ENCODE data around the gene AGRP. TPM values are rescaled to one million over a fixed set of nuclear protein-coding genes. Genes with fewer than 3 reads are reported as not detected.
"Not testable (repeated sequence)": the region's sequence is repeated elsewhere in the genome, so short reads cannot be mapped to it uniquely, and the experiment has no call there.

The AGRP gene
- total and polyA plus RNA-seq, 5 experiments from 2014 or later, result not detected

GRCh38 chr16:67490335-67491096 lies 7.2 kb upstream of the AGRP start:
- DNase-seq (no peak), ATAC-seq (no peak)
- Mint-ChIP-seq H3K4me3 (peak overlapping the region in 1 of 10 donors; percentile 11), H3K4me1 (peaks cover 2 to 56% (median 14%) of the 10 kb centered on the region in 4 donors), H3K9me3 (no peaks in the 10 kb centered on the region), H3K36me3 (peaks cover 0 to 21% (median 5%) of the 10 kb centered on the region in 3 donors), H3K27ac (peak overlapping the region in 8 of 10 donors; percentile 1 to 87 (median 46)), H3K27me3 (no peaks in the 10 kb centered on the region)
- POLR2A ChIA-PET, result interaction anchor here (0.6 to 1.9 kb wide), 8 partner anchors 8 to 432 kb away, joined by 3 to 12 read pairs (median 4); partner anchors contain the start of genes AGRP and ATP6V0D1

DNA sequence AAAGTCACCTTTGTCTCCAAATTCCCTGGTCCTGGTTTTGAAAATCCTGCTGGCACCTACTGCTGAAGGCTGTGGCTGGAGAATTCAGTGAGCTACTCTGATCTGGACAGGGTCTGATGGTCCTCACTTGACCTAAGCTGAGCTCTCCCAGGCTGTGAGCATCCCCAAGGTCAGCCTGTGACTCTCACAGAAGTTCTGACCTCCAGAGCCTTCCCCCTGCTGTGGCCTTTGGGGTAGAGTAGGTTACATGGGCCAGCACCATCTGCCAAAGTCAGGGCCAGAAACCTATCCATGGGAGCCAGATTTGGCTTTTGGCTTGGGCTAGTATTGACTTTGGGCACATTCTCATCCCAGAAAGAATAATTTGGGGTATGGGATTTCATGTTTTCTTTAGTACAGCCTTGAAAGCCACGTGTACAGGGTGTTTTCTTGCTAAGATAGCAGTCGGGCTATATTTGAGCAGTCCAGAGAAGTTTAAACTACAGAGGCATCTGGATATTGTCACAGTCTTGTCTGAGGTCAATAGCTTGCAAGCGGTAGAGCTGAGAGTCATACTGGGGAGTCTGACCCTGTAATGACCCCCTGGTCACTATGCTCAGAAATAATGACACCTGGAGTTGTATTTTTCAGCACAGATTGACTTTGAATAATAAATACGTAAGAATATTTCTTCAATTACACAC lies 6.2 kb upstream of the AGRP start:
- peaks cover 0 to 31% (median 5%) of the 10 kb centered on the region in 3 donors for H3K36me3 Mint-ChIP-seq
- H3K27me3 Mint-ChIP-seq, result no peaks in the 10 kb centered on the region
- POLR2A ChIA-PET, result interaction anchor here (0.6 to 1.5 kb wide), 3 partner anchors 16 to 95 kb away, joined by 3 to 4 read pairs (median 4); no protein-coding TSS in a partner anchor
- no peak overlapping the region for H3K4me3 Mint-ChIP-seq
- peak overlapping the region in 8 of 10 donors; percentile 32 to 87 (median 66) for H3K27ac Mint-ChIP-seq
- peaks cover 2 to 53% (median 14%) of the 10 kb centered on the region in 4 donors for H3K4me1 Mint-ChIP-seq
- H3K9me3 Mint-ChIP-seq, result no peaks in the 10 kb centered on the region
- DNase-seq (no peak), ATAC-seq (no peak)

DNA sequence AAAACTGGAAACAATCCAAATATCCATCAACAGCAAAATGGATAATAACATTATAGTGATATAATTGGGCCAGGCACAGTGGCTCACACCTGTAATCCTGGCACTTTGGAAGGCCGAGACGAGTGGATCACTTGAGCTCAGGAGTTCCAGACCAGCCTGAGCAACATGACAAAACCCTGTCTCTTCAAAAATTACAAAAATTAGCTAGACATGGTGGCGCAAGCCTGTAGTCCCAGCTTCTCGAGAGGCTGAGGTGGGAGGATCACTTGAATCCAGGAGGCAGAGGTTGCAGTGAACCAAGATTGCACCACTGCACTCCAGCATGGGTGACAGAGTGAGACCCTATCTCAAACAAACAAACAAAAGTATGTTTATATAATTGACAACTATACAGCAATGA lies 4.2 kb upstream of the AGRP start:
- H3K4me1 Mint-ChIP-seq, result peaks cover 4 to 54% (median 16%) of the 10 kb centered on the region in 4 donors
- H3K27me3 Mint-ChIP-seq, DNase-seq, H3K9me3 Mint-ChIP-seq, H3K4me3 Mint-ChIP-seq, ATAC-seq: not testable (repeated sequence)
- peak overlapping the region in 3 of 10 donors; percentile 11 to 78 (median 72) for H3K27ac Mint-ChIP-seq
- POLR2A ChIA-PET, result interaction anchor here (1.1 kb wide), 1 partner anchor 33 kb away, joined by 4 read pairs; no protein-coding TSS in a partner anchor
- peaks cover 0 to 32% (median 5%) of the 10 kb centered on the region in 3 donors for H3K36me3 Mint-ChIP-seq

- peaks cover 0 to 32% (median 4%) of the 10 kb centered on the region in 3 donors for H3K36me3 Mint-ChIP-seq
- no peaks in the 10 kb centered on the region for H3K27me3 Mint-ChIP-seq
These were observed 3.5 kb upstream of the AGRP start for GRCh38 chr16:67486805-67487204.

DNA sequence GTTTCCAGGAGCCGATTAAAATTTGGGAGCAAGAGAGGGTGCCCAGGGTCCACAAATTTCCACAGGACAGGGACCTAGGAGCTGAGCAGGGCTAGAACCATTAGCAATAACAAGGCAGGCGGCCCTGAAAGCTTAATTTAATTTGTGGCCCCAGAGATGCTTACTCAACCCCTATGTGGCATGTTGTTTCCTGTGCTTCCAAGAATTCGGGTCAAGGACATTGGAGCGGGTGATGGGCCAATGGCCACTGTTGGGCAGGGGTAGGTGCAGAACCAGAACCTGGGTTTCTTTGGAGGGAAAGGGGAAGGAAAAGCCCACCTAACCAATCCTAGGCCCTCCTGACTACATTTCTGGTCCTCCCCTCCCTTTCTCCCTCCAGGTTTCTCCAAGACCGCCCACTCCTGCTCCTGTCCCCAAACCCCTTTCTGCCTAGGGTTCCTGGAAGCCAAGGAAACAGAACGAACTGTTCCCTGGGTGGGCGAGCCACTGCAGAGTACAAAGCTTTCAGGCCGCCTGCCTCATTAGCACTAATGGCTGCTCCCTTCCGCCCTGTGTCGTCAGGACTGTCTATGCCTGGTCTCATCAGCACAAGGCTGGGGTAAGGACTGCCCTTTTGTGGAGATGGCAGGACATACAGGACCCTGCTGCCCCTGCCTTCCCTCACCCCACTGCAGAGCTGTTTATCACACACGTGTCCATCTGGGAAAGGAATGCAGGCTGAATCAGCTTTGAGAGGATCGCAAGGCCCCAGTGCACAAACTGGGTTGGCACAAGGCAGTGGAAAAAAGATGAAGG lies 581 bp upstream of the AGRP start:
- DNase-seq (no peak), ATAC-seq (no peak)
- H3K4me3 Mint-ChIP-seq, result peak overlapping the region in 2 of 10 donors; percentile 20 to 45
- peaks cover 0 to 30% (median 2%) of the 10 kb centered on the region in 3 donors for H3K36me3 Mint-ChIP-seq
- peak overlapping the region in 6 of 10 donors; percentile 17 to 80 (median 56) for H3K27ac Mint-ChIP-seq
- H3K4me1 Mint-ChIP-seq, result peaks cover 15 to 54% (median 37%) of the 10 kb centered on the region in 4 donors
- H3K9me3 Mint-ChIP-seq, result no peaks in the 10 kb centered on the region
- no peaks in the 10 kb centered on the region for H3K27me3 Mint-ChIP-seq
- POLR2A ChIA-PET, result interaction anchor here (0.6 to 1.6 kb wide), 2 partner anchors 8 to 35 kb away, joined by 6 to 12 read pairs; no protein-coding TSS in a partner anchor

More at GRCh38 chr16:67486805-67487204, 3.5 kb upstream of the AGRP start:
- Mint-ChIP-seq H3K9me3 (no peaks in the 10 kb centered on the region), H3K4me1 (peaks cover 12 to 60% (median 23%) of the 10 kb centered on the region in 4 donors), H3K4me3 (no peak overlapping the region), H3K27ac (peak overlapping the region in 4 of 10 donors; percentile 40 to 53 (median 42))
- POLR2A ChIA-PET, result no interaction called here
- ATAC-seq (no peak), DNase-seq (no peak)

DNA sequence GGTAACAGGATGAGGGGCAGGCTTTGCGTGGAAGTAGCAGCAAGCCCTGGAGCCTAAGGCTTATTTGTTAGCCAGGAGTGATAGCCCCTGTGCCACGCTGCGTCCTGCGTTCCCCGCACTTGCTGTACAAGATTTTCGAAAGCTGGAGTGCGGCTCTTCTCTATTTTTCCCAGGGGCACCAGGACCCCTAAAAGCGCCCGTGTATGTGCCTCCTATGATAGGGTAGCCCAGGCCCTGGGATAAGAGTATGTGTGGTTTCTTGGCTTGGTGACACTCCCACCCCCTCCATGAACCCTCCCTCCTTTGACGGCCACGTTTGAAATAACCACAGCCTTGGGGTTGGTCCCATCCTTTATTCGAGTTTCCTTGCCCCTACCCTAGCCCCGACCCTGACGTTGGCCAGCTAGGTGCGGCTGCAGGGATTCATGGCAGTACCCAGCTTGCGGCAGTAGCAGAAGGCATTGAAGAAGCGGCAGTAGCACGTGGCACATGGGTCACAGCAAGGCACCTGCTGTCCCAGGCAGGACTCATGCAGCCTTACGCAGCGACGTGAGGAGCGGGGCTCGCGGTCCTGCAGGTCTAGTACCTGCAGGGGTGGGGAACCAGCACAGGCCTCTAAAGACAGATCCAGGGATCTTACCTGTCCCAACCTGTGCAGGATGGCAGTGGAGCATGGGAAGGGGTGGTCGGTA lies 968 bp downstream of the AGRP start:
- DNase-seq (no peak), ATAC-seq (no peak)
- Mint-ChIP-seq H3K4me3 (peak overlapping the region; percentile 95 to 100 (median 98)), H3K27ac (peak overlapping the region; percentile 89 to 100 (median 98)), H3K9me3 (no peaks in the 10 kb centered on the region), H3K36me3 (peaks cover 0 to 27% (median 2%) of the 10 kb centered on the region in 3 donors), H3K27me3 (no peaks in the 10 kb centered on the region), H3K4me1 (peaks cover 18 to 59% (median 47%) of the 10 kb centered on the region in 4 donors)
- POLR2A ChIA-PET, result interaction anchor here (0.6 to 2.9 kb wide), 8 partner anchors 9 to 648 kb away, joined by 3 to 33 read pairs (median 8); partner anchors contain the start of gene CTCF

- POLR2A ChIA-PET, result interaction anchor here (0.6 to 2.9 kb wide), 21 partner anchors 10 to 455 kb away, joined by 3 to 33 read pairs (median 4); partner anchors contain the start of genes ACD, CENPT, CTCF and NUTF2
- Mint-ChIP-seq H3K4me1 (peaks cover 18 to 64% (median 50%) of the 10 kb centered on the region in 4 donors), H3K27me3 (no peaks in the 10 kb centered on the region), H3K4me3 (peak overlapping the region; percentile 95 to 100 (median 98)), H3K27ac (peak overlapping the region; percentile 89 to 100 (median 98)), H3K9me3 (no peaks in the 10 kb centered on the region), H3K36me3 (peaks cover 0 to 25% (median 4%) of the 10 kb centered on the region in 3 donors)
- peak in 1 of 2 donors; percentile 15 for ATAC-seq
- peak in 6 of 10 donors; percentile 14 to 73 (median 38) for DNase-seq
These were observed 1.6 kb downstream of the AGRP start for GRCh38 chr16:67481561-67482232.

DNA sequence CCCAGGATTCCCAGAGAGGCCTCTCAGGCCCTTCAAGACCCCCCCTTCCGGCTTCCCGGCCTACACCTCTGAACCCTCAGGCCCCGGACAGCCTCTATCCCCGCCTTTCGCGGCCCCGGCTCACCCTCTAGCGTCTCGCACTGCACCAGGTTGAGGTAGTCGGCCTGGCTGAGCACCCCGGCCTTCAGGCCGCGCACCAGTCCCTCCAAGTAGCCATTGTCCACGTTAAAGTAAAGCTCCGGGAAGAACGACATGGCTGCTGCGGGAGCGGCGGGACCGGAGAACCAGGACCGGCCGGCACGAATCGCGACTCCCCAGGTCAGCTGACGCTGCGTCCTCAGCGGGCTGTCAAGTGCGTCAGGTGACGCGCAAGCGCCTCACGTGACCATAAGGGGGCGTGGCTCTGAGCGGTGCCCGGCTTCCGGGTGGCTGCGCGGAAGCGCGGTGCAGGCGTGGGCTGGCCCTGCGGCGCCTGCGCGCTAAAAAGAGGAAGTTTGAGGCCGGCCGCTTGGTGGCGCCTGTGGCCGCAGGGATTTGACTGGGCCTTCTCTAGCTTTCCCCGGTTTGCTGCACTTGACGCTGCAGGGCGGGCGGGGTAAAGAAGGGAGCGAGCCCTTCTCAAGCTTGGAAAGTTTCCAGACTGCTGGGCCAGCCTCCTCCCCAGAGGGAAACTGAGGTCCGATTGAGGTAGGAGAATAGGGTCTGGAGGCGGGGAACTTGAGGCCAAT lies 2.4 kb downstream of the AGRP start, which contains the start of gene ATP6V0D1:
Gene ATP6V0D1, minus strand, starts transcription at position 325 of the 728 bp plus-strand sequence. Its CDS starts 71 bp downstream, at position 254.
- H3K9me3 Mint-ChIP-seq, result no peaks in the 10 kb centered on the region
- H3K36me3 Mint-ChIP-seq, result peaks cover 0 to 21% (median 4%) of the 10 kb centered on the region in 3 donors
- DNase-seq, result peak; percentile 97 to 99 (median 98)
- no peaks in the 10 kb centered on the region for H3K27me3 Mint-ChIP-seq
- peaks cover 18 to 70% (median 53%) of the 10 kb centered on the region in 4 donors for H3K4me1 Mint-ChIP-seq
- ATAC-seq, result peak; percentile 83 to 91
- POLR2A ChIA-PET, result interaction anchor here (0.6 to 2.9 kb wide), 22 partner anchors 11 to 455 kb away, joined by 3 to 33 read pairs (median 4); partner anchors contain the start of genes ACD, CENPT, CTCF and NUTF2
- H3K27ac Mint-ChIP-seq, result peak within 1 kb of the TSS; percentile 89 to 100 (median 98)
- peak within 1 kb of the TSS; percentile 95 to 100 (median 98) for H3K4me3 Mint-ChIP-seq

DNA sequence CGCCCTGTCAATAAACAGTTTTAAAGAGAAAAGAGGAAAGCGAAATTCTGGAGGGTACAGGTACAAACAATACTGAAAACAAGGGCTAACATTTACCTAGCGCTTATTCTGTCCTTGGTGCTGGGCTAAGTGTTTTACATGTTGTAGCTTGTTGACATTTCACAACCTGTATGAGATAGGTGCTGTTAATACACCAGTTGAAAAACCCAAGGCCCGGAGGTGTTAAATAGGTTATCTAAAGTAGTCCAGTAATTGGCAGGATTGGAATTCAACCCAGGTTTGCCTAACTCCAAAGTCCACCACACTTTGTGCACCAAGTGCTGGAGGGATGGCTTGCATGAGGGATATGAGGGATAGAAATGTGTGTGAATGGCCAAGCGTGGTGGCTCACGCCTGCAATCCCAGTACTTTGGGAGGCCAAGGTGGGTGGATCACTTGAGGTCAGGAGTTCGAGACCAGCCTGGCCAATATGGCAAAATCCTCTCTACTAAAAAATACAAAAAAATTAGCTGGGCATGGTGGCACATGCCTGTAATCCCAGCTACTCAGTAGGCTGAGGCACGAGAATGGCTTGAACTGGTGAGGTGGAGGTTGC lies 5.3 kb downstream of the AGRP start:
- Mint-ChIP-seq H3K36me3 (peaks cover 0 to 11% (median 2%) of the 10 kb centered on the region in 3 donors), H3K4me3 (peak overlapping the region in 8 of 10 donors; percentile 7 to 60 (median 32)), H3K27me3 (no peaks in the 10 kb centered on the region), H3K4me1 (peaks cover 27 to 81% (median 70%) of the 10 kb centered on the region in 4 donors), H3K27ac (peak overlapping the region in 2 of 10 donors; percentile 28 to 84), H3K9me3 (no peaks in the 10 kb centered on the region)
- ATAC-seq (no peak), DNase-seq (no peak)
- POLR2A ChIA-PET, result interaction anchor here (0.7 kb wide), 1 partner anchor 326 kb away, joined by 4 read pairs; no protein-coding TSS in a partner anchor
